ENCODE results near the gene ZBTB5.

GRCh38 chr9:37501957-37502596, 36.8 kb upstream of the ZBTB5 start:
- TF ChIP-seq CTCF (conservative IDR thresholded peaks at IDR 0.05) = no peak
- TF ChIP-seq EZH2 (IDR thresholded peaks at IDR 0.05; ENCODE audit: low read depth) = no peak

All from PC-9 (cell line).